Right lobe of liver (tissue), 6 donors: ENCODE data around the gene CHD9NB. TPM values are rescaled to one million over a fixed set of nuclear protein-coding genes. Genes with fewer than 3 reads are reported as not detected.
"Not testable (repeated sequence)": the region's sequence is repeated elsewhere in the genome, so short reads cannot be mapped to it uniquely, and the experiment has no call there.

ENCODE experiments used
- ATAC-seq, 4 donors: fragments of 200-7000 bp; cut with Tn5 transposase; one replicate each; pipeline ENCODE4 v1.9.1; 2020; ENCODE audit warnings: mild to moderate bottlenecking in 4 of 4, moderate library complexity in 4 of 4
- DNase-seq, 3 donors: peaks; one replicate each; pipeline ENCODE4 v3.0.0-alpha.2; 2020
- H3K27ac ChIP-seq, 3 donors: fragments of 200-600 bp; one replicate each; pipeline ENCODE4 v1.8.0; 2022
- H3K27me3 ChIP-seq, 2 donors: fragments of 200-600 bp; one replicate each; pipeline ENCODE4 v1.8.0; 2022
- H3K36me3 ChIP-seq, 4 donors: fragments of 200-600 bp; sonication (generic) in 1 of 4; one replicate each; pipeline versions ENCODE4 v1.5.1 to v1.8.0; 2017 to 2022; ENCODE audit warnings: control low read depth in 1 of 4
- H3K4me1 ChIP-seq, 4 donors: fragments of 200-600 bp; sonication (generic) in 1 of 4; one replicate each; pipeline versions ENCODE4 v1.5.1 to v1.8.0; 2017 to 2022; ENCODE audit warnings: control low read depth in 1 of 4
- H3K4me3 ChIP-seq, 3 donors: fragments of 200-600 bp; one replicate each; pipeline ENCODE4 v1.8.0; 2022
- H3K9me3 ChIP-seq, 4 donors: fragments of 200-600 bp; sonication (generic) in 1 of 4; one replicate each; pipeline versions ENCODE4 v1.5.1 to v1.8.0; 2017 to 2022; ENCODE audit warnings: control low read depth in 1 of 4
- POLR2A ChIP-seq: fragments of 450-650 bp; IDR thresholded peaks from one replicate; pipeline ENCODE4 v1.6.1; 2017; ENCODE audit warnings: antibody characterized with exemption, mild to moderate bottlenecking
- WGBS: methylation state at CpG from one replicate; pipeline ENCODE4 v1.1.6; 2018; ENCODE audit warnings: low coverage, low lambda C conversion rate; ENCODE audit not compliant: insufficient coverage; ENCODE audit errors: missing lambda C conversion rate; 5-methylcytosine and 5-hydroxymethylcytosine counted together
- intact Hi-C, 2 donors: fragments of 100-400 bp; cut with DNase I; formaldehyde crosslinking; loops; one replicate each; pipeline versions ENCODE4 v1.11.2 to v1.14.1; 2022
- total RNA-seq, 6 experiments: library from RNA; depleted of rRNA in 2 of 6; stranded (reverse); fragments of >200 nt in 2 of 6; fragmentation: NEBNext Ultra II Directional in 3 of 6; extraction: Animal tissue kit (Norgen Biotek cat#: 25700) in 3 of 6; gene quantifications; one replicate each; pipeline versions ENCODE4 v1.1.0 to v1.2.4, GENCODE V29; 2016 to 2023
- TF ChIP-seq, protein P1 (sequence below), 4 donors: fragments of 200-600 bp in 3 of 4; fragments of 450-650 bp in 1 of 4; IDR thresholded peaks; one replicate each; pipeline versions ENCODE4 v1.5.1 to v1.8.0; 2016 to 2022; ENCODE audit warnings: antibody characterized with exemption in 4 of 4, mild to moderate bottlenecking in 2 of 4
- donor health status: DM: no; HTN: yes; CAD: no.
- donor health status: DM: no; HTN: no; CAD: no.
- donor health status: DM: no; HTN: no; CAD: no.
- donor health status: DM: no; HTN: yes; CAD: no.
- donor health status: DM: no; HTN: yes; CAD: no.

CHD9NB gene
- total RNA-seq, 6 experiments from 2014 or later, result 0.25 to 0.59 (median 0.39) TPM; not detected in 2

DNA sequence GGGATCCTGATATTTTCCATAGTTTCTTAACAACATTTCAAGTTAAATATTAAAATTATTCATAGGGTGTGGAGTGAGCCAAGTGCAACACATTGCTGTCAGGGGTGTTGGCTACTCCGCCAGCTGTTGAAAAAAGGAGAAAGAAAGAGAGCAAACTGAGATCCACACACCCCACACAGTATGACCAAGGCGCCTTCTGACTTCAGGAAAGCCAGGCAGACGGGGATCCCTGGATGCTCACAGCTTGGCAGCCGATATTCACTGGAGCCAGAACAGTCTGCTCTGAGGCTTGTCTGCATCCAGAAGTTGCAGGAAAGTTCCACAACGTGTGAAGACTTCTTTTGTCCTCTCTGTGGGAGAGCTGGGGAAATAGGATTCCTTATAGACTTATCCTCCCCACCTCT is 9.3 kb downstream of the CHD9NB start:
- no peak overlapping the region for H3K27ac ChIP-seq
- H3K9me3 ChIP-seq, result no peaks in the 10 kb centered on the region
- 89% methylated on average over 2 of the region's 5 CpGs for WGBS
- TF ChIP-seq POLR2A, result no peak
- TF ChIP-seq, protein P1, sequence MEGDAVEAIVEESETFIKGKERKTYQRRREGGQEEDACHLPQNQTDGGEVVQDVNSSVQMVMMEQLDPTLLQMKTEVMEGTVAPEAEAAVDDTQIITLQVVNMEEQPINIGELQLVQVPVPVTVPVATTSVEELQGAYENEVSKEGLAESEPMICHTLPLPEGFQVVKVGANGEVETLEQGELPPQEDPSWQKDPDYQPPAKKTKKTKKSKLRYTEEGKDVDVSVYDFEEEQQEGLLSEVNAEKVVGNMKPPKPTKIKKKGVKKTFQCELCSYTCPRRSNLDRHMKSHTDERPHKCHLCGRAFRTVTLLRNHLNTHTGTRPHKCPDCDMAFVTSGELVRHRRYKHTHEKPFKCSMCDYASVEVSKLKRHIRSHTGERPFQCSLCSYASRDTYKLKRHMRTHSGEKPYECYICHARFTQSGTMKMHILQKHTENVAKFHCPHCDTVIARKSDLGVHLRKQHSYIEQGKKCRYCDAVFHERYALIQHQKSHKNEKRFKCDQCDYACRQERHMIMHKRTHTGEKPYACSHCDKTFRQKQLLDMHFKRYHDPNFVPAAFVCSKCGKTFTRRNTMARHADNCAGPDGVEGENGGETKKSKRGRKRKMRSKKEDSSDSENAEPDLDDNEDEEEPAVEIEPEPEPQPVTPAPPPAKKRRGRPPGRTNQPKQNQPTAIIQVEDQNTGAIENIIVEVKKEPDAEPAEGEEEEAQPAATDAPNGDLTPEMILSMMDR (IDR thresholded peaks at IDR 0.05), result no peak
- DNase-seq, result no peak
- ATAC-seq, result no peak
- intact Hi-C loops, result no loop called here
- H3K4me3 ChIP-seq, result no peak overlapping the region
- H3K36me3 ChIP-seq, result no peaks in the 10 kb centered on the region
- H3K4me1 ChIP-seq, result peaks cover 0 to 5% (median 2%) of the 10 kb centered on the region in 4 donors
- no peaks in the 10 kb centered on the region for H3K27me3 ChIP-seq

DNA sequence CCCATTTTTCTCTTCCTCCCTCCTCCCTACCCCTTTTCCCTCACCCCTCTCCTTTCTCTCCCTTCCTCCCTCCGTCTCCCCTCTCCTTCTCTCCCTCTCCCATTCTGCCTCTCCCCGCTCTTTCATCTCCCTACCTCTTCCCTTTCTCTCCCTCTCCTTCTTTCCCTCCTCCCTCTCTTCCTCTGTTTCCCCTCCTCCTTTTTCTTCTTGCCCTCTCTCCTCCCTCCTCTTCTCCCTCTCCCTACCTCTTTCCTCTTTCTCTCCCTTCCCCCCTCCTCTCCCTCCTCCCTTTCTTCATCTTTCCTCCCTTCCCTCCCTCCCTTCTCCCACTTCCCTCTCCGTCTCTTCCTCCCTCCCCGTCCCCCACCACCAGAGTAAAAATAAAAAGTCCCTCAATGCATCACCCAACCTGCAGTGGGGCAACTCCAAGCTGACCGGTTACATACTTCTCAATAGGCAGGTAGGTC is 10.4 kb downstream of the CHD9NB start:
- no peak for DNase-seq
- H3K4me3 ChIP-seq, result no peak overlapping the region
- intact Hi-C loops, result no loop called here
- no peak for TF ChIP-seq POLR2A
- TF ChIP-seq, protein P1 (IDR thresholded peaks at IDR 0.05), result no peak
- no peaks in the 10 kb centered on the region for H3K27me3 ChIP-seq
- WGBS, result 60% methylated on average over 5 of the region's 5 CpGs
- peaks cover 0 to 5% (median 0%) of the 10 kb centered on the region in 4 donors for H3K4me1 ChIP-seq
- no peaks in the 10 kb centered on the region for H3K9me3 ChIP-seq
- no peaks in the 10 kb centered on the region for H3K36me3 ChIP-seq
- H3K27ac ChIP-seq, result no peak overlapping the region
- ATAC-seq, result no peak

DNA sequence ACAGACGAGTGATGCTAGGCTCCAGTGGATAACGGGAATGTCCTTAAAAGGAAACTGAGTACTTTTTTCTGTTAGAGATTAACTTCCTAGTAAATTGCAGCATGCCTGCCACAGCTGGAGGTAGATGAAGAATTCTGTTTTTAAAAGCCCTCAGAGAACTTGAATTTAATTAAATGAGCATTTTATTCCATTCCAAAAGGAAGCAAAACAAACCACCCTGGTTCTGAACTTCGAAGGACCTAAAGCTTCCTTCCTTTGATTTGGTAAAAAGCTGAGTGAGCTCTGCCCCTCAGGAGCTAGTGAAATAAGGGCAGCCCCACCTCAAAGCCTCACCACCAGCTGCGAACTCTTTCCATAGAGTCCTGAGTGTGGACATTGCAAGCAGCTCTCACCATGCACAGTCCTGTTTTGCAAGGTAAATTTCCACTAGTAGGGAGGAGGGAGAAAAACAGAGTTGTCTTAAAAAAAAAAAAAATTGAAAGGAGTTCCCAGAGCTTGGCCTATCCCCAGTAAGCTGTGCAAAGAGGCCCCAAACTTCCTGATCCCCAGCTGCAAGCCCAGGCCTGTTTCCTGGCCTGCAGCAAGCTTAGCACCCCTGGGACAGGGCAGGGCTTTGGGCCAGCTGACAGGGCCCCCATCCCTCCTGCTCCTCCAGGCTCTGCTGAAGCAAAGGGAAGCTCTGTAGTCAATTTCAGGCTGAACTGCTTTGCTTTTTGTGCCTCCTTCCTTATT is 11.2 kb downstream of the CHD9NB start:
- peak in 3 of 4 donors; percentile 28 to 42 (median 28) for ATAC-seq
- no peak for TF ChIP-seq POLR2A
- TF ChIP-seq, protein P1 (IDR thresholded peaks at IDR 0.05), result no peak
- no peaks in the 10 kb centered on the region for H3K27me3 ChIP-seq
- intact Hi-C loops, result no loop called here
- H3K36me3 ChIP-seq, result no peaks in the 10 kb centered on the region
- WGBS, result 54% methylated on average over 4 of the region's 4 CpGs
- no peak for DNase-seq
- H3K27ac ChIP-seq, result no peak overlapping the region
- no peak overlapping the region for H3K4me3 ChIP-seq
- H3K4me1 ChIP-seq, result peaks cover 0 to 5% (median 0%) of the 10 kb centered on the region in 4 donors
- H3K9me3 ChIP-seq, result no peaks in the 10 kb centered on the region

DNA sequence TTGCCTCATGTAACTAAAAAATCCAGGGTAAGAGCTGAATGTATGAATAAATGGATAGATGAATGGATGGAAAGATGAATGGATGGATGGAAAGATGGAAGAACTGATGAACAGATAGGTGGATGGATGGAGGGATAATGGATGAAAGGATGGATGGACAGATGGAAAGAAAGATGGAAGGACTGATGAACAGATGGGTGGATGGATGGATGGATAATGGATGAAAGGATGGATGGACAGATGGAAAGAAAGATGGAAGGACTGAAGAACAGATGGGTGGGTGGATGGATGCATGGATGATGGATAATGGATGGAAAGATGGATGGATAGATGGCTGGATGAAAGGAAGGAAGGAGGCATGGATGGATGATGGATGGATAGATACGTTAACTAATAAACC is 11.9 kb downstream of the CHD9NB start:
- TF ChIP-seq, protein P1 (IDR thresholded peaks at IDR 0.05), result no peak
- TF ChIP-seq POLR2A, result no peak
- Histone ChIP-seq H3K27me3 (no peaks in the 10 kb centered on the region), H3K27ac (no peak overlapping the region), H3K36me3 (no peaks in the 10 kb centered on the region), H3K4me3 (no peak overlapping the region), H3K4me1 (peaks cover 0 to 5% (median 0%) of the 10 kb centered on the region in 4 donors), H3K9me3 (no peaks in the 10 kb centered on the region)
- DNase-seq (no peak), ATAC-seq (no peak)
- intact Hi-C loops, result no loop called here
- 89% methylated on average over 1 of the region's 1 CpG for WGBS

DNA sequence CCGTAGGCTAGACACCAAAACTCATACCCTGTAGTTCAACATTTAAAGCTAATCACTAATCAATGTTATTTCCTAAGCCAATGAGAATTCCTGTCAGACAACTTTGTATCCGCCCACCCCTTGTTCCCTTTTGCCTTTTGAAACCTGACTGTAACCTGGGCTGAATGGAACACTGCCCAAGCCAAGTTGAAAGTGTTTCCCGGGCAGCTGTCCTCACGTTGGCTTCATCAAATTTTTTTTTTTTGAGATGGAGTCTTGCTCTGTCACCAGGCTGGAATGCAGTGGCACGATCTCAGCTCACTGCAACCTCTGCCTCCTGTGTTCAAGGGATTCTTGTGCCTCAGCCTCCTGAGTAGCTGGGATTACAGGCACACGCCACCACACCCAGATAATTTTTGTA is 16.0 kb downstream of the CHD9NB start:
- H3K4me1 ChIP-seq, H3K9me3 ChIP-seq, H3K36me3 ChIP-seq, H3K27ac ChIP-seq, DNase-seq, intact Hi-C loops, ATAC-seq, H3K27me3 ChIP-seq, H3K4me3 ChIP-seq: not testable (repeated sequence)
- 67% methylated on average over 4 of the region's 6 CpGs for WGBS
